ENCODE measurements around the gene PRDM10.
"Not testable (repeated sequence)": the region's sequence is repeated elsewhere in the genome, so short reads cannot be mapped to it uniquely, and the experiment has no call there.

PRDM10 gene

DNA sequence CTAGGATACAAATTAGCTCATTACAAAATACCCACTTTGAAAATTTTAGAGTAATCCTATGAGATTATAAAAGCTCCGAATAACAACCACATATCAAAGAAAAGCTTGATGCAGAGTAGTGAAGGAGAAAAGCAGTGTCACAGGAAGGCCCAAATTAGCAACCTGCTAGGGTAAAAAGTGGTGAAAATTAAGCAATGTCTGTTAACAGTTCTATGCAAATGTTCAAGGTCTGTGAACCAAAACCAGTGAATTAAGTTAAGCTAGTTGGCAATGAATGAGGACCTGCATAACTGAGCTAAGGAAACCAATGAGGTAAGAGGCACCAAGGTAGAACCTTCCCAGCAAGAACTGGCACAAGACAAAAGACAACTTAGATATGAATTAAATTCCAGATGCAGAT is 29.6 kb downstream of the PRDM10 start:
- no peak for DNase-seq

DNA sequence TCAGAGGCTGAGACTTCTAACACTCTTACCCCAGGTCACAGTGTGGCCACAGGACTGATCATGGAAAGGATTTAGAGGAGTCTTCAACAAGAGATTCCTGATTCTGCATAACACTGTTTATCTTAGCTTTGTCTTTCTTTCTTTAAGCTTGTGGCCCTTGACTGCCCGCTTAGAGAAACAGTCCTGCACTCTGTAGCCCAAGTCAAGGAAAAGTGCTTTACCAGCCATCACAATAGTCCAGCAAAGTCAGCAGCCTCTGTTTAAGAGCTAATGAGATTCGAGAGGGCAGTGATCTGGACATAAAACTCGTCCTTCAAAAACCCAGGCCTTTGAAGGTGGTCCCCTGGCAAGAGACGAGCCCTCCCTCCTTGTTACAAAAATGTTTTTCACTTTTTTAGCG is 30.0 kb downstream of the PRDM10 start:
- DNase-seq = no peak

GRCh38 chr11:129971856-129972255 is 30.8 kb downstream of the PRDM10 start:
- DNase-seq = not testable (repeated sequence)

DNA sequence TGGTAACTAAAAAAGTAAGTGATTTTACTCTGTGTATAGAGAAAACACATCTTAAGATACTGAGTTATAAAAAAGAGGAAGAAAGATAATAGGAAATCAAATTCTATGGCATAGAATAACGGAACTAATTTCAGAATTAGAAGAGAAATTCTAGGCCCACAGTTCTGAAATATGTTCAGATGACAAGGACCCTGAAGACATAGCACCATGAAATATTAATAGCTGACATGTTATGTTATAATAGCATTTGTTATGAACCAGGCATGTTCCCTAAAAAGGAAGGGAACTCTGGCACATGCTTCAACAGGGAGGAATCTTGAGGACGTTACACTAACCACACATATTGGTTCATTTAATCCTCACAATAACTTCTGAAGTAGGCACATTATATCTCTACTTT is 32.7 kb downstream of the PRDM10 start:
- no peak for DNase-seq

DNA sequence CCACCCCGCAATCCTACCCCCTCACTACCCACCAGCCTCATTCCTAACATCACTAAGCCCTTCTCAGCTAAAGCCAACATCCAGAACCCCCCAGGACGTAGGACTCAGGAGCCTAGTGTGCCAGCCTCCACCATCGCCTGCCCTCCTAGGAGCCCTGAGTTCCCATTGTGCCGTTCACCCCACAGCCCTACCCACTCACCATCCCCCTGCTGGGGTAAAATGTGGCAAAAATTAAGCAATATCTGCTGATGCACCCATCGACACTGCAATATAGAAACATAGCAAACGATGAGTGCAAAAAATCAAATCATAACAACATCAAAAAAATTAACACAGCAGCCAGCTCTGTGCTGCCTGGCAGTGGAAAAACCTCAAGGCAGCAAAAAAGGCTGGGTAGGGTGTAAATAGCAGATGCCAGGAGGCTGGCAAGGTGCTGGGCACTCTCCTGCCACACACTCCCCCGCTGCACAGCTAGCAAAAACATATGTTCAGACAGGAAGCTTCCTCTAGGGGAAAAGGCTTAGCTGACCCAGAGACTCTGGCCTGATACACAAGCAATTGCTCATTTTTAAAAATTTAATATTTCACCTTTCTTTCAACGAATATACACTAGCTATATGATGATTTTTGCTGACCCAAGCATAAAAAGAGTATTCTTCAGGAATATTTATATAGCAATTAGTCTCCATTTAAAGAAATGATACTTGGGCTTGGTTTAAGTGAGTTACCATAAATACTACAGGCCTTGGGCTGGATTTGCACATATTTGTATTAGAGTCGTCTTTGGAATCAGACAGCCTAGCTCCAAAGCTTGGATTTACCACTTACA is 33.8 kb downstream of the PRDM10 start:
- no peak for DNase-seq

DNA sequence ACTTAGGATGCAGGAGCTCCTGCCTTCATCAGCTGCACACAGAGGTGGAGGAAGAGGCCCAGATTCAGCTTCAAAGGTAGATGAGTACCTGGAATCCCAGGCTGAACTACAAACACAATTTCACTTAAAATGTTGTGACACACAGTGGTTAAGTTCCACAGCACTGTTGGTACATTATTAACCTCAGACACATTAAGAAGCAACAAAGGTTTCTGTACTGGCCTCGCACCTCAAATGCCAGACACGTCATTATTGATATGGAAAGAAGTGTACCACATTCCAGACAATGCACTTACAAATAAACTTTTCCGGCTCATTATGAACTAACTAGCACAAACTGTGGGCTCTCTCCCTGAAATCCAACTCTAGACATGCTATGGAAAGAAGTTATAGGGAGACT is 34.6 kb downstream of the PRDM10 start:
- no peak for DNase-seq

GRCh38 chr11:129965248-129965647 is 37.4 kb downstream of the PRDM10 start:
- no peak for DNase-seq

GRCh38 chr11:129960216-129961214 is 42.1 kb downstream of the PRDM10 start:
- DNase-seq = no peak

DNA sequence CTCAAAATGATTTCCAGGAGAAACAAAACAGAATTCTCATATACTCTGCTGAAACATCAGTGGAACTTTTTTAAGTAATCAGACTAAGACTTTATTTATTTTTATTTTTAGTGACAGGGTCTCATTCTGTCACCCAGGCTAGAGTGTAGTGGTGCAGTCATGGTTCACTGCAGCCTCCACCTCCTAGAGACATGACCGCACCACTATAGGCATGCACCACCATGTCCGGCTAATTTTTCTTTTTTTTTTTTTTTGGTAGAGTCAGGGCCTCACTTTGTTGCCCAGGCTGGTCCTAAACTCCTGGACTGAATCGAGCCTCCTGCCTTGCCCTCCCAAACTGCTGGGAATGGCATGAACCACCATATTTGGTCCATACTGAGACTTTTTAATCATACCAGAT is 42.9 kb downstream of the PRDM10 start:
- no peak for DNase-seq

DNA sequence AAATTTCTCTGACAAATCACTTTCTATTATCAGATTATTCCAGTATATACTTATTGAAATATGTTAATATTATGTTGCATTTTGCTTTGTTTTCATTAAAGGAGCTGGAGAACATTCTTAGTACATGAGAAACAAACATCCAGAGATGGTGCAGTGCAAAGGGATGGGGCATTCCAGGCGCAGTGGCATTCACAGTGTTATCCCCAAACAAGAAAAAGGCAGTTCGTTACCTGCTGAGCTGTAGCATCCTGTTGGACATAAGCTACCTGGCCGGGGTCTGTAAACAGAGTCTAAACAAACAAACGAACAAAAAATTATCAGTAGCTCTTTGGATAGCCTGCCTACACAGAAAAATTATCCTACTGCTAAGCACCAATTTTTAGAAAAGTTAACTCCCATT is 47.4 kb downstream of the PRDM10 start:
- no peak for DNase-seq

GRCh38 chr11:129954703-129955102 is 47.9 kb downstream of the PRDM10 start:
- DNase-seq = not testable (repeated sequence)

GRCh38 chr11:129951866-129952262 is 50.8 kb downstream of the PRDM10 start:
- no peak for DNase-seq

- DNase-seq = no peak
These were observed 51.3 kb downstream of the PRDM10 start for GRCh38 chr11:129951201-129951865.

GRCh38 chr11:129950101-129951091 is 52.2 kb downstream of the PRDM10 start:
- no peak for DNase-seq

DNA sequence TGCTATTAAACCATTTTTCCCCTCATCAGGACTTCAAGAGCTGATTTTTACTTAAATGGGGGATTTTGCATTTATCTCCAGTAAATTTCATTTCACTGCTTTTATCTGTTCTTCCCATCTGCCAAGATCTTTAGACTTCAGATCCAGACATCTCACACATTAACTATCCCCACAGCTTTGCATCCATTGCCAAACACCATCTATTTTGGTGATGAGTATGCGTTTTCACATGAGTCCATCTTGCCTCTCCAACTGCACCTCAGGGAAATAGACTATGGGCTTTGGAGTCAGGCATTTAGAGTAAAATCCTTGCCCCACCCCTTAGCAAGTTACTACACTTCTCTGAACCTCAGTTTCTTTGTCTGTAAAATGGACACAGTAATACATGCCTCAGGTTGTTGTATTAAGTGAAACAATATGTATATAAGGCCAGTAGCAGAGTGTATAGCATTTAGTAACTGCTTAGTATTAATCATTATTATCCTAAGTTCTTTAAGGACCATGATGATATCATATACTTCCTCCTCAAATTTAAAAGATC is 53.6 kb downstream of the PRDM10 start:
- DNase-seq = no peak

DNA sequence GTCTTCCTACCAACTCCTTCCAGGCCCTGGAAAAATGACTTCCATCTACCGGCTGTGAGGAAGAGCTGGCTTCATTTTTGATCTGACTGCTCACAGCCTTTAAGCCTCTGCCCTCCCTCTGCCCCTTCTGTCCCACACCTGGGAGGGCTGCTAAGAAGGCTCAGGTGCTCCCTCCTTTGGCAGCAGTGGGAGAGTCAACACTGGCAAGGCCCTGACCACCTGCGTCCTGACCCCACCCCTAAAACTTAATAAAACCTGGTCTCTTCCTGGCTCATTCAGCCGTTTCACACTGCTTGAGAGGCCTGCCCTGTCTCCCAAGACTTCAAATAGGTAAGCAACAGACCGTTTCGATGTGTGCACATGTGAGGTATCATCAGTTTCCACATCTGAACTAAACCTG is 55.2 kb downstream of the PRDM10 start:
- DNase-seq = no peak

GRCh38 chr11:129946965-129947364 is 55.7 kb downstream of the PRDM10 start:
- no peak for DNase-seq

GRCh38 chr11:129946256-129946655 is 56.4 kb downstream of the PRDM10 start:
- DNase-seq = no peak

DNA sequence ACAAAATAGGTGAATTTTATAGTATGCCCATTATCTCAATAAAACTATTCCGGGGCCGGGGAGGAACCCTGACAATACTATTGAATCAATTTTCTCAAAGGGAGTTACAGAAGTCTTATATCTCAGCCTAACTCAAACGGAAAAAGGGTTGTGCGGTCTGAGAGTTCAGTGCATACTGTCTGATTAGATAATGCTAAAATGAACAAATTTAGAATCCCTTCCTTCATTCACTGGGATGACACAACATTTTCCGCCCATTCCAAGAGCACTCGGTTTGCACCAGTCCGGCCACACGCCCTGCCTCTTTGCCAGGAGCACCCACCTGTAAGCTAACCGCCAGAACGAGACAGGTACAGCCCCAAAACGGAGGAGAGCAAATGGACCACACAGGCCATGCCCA is 57.3 kb downstream of the PRDM10 start:
- no peak for DNase-seq

DNA sequence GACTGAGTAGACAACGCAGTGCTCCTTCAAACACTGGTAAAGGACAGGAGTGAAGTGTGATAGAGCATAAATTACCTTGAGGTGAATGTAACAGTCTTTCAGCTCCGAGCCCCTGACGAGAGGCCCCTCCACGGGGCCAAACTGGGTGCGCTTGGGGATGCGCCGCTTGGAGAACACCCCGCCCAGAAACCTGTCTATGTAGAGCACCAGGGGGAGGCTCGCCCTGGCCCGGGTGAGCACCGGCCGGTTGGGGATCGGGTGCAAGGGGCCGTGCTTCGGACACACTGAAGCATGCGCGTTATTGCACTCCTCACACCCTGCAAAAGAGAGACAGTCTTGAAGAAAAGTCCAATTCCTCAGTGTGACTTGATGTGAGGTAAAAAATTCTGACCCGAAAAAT is 57.9 kb downstream of the PRDM10 start:
- DNase-seq = no peak

DNA sequence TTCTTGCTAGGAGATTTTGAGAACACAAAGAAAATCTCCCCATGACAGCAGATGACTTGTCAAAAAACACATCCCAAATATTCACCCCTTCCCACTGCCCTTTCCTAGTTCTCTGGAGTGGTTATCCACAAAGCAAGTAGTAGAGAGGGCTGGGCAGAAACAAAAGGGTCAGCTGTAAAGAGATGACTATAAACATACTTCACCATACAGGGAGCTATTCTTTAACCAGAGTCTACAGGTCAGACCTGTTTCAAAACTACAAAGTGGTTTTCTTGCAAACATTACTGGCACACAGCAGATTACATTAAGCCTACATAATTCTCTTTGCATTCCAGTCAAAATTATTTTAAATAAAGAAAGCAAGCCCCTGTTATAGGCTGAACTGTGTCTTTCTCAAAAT is 59.6 kb downstream of the PRDM10 start:
- DNase-seq = no peak

- DNase-seq = no peak
These were observed 63.1 kb downstream of the PRDM10 start for GRCh38 chr11:129939510-129939909.
